ENCODE measurements around the gene INTS3. TPM values are rescaled to one million over a fixed set of nuclear protein-coding genes. Genes with fewer than 3 reads are reported as not detected.

Gene INTS3
- 100 to 1,000 TPM in 2 of 4 donors, 10 to 100 TPM in 2; 77.5 to 158 (median 113) TPM for polyA plus RNA-seq (ENCODE audit: insufficient read length in 4 of 4)

- peak; percentile 98 to 100 (median 98) for DNase-seq (ENCODE audit: low read depth in 4 of 4, low spot score in 2 of 4)
Measured at GRCh38 chr1:153727463-153728304, at the start of gene INTS3. TSS of gene INTS3 (plus strand) at chr1:153728050. CDS start at chr1:153728635, 585 bp downstream.

GRCh38 chr1:153678519-153679336 lies 49.1 kb upstream of the INTS3 start, which contains the start of gene NPR1:
TSS of gene NPR1 (plus strand) at chr1:153678688. CDS start at chr1:153679109, 421 bp downstream.
- DNase-seq (ENCODE audit: low read depth in 4 of 4, low spot score in 2 of 4), result no peak

DNA sequence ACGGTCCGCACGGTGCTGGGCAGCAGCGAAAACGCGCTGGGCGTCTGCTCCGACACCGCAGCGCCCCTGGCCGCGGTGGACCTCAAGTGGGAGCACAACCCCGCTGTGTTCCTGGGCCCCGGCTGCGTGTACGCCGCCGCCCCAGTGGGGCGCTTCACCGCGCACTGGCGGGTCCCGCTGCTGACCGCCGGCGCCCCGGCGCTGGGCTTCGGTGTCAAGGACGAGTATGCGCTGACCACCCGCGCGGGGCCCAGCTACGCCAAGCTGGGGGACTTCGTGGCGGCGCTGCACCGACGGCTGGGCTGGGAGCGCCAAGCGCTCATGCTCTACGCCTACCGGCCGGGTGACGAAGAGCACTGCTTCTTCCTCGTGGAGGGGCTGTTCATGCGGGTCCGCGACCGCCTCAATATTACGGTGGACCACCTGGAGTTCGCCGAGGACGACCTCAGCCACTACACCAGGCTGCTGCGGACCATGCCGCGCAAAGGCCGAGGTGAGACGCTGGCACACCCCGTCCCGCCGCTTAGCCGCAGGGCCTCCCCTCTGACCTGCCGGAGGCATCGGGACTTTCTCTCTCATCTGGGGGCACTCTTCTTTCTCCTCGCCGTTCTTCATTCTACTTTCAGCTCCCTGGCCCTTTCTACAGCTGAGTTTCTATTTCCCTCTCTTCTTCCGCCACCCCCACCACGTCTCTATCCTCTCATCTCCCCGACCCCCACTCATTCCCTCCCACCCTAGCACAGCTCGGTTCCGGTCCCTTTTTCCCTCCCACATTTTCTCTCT lies 48.3 kb upstream of the INTS3 start:
- DNase-seq (ENCODE audit: low read depth in 4 of 4, low spot score in 2 of 4), result no peak

DNA sequence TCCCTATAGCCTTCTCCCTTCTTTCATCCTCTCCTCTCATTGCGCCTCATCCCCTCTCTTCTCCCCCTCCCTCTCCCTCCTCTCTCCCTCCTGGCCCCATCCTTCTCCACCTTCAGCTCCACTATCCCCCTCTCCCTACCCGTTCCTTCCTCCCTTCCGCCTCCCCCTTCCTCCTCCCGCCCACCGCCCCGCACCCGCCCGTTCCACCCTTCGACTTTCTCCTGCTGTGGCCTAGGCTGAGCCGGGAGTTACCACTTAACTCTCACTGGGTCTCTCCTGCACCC lies 47.8 kb upstream of the INTS3 start:
- no peak for DNase-seq (ENCODE audit: low read depth in 4 of 4, low spot score in 2 of 4)

DNA sequence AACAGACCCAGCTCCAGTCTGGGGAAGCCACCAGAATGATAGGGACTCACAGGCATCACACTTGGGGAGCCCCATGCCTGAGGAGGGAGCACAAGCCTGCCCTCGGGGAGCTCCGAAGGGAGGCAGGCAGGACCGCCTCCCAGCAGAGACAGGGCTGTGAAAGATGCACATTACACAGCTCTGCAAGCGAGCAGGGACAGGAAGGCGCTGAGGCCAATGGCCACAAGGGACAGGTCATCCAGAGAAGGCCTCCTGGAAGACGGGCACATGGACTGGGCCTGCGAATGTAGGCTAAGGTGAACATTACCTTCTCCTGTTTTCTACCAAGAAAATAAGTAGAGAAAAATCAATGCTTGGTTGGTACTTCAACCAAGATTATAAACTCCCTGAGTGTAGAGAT lies 45.1 kb upstream of the INTS3 start:
- DNase-seq (ENCODE audit: low read depth in 4 of 4, low spot score in 2 of 4), result no peak

- no peak for DNase-seq (ENCODE audit: low read depth in 4 of 4, low spot score in 2 of 4)
Measured at GRCh38 chr1:153683854-153684253, 44.0 kb upstream of the INTS3 start.

GRCh38 chr1:153684892-153685291 lies 43.0 kb upstream of the INTS3 start:
- no peak for DNase-seq (ENCODE audit: low read depth in 4 of 4, low spot score in 2 of 4)

DNA sequence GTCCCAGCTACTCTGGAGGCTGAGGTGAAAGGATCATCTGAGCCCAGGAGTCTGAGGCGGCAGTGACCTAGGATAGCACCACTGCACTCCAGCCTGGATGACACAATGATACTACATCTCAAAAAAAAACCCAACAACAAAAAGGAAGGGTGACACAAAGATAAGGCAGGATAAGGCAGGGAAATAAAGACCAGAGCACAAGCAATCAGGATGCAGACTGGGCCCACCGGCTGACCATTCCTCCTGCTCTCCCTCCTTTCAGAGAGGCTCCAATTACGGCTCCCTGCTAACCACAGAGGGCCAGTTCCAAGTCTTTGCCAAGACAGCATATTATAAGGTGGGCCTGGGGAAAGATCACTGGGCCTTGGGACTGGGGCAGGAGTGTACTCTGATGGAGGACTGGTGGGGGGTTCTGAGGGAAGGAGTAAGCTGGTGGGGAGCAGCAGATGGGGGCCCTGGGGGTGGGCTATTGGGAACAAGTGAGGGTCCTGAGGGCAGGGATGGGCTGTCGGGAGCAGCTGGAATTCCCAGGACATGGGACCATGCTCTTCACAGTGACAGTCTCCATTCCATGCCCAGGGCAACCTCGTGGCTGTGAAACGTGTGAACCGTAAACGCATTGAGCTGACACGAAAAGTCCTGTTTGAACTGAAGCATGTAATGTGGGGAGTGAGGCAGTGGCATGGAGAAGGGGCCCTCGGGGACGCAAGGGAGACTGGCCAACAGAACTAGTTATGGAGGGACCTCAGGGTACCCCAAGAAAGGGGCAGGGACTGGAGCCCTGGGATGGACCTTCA lies 42.1 kb upstream of the INTS3 start:
- no peak for DNase-seq (ENCODE audit: low read depth in 4 of 4, low spot score in 2 of 4)

DNA sequence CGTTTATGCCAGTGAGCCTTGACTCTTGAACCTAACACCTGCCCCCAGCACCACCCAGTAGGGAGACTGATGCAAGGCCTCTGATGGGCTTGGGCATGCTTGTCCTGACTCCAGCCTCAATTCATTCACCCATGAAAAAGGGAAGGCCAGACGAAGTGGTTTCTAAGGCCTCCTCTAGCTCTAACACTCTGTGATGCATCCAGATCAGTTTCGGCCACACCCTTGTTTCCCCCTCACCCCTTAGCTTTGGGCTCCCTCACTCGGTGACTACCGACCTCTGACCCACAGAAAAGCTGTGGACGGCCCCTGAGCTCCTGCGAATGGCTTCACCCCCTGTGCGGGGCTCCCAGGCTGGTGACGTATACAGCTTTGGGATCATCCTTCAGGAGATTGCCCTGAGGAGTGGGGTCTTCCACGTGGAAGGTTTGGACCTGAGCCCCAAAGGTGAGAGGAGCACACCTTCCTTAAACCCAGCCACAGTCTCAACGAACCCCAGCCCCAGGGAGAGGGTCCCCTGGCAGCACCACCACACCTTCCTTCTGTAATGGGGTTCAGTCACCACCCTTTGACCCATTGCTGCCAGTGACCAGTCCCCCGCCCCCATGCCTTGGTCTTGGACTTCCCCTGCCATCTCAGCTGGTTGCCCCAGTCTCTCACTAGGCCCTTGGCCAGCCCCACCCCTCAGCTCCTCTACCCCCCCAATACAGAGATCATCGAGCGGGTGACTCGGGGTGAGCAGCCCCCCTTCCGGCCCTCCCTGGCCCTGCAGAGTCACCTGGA lies 40.3 kb upstream of the INTS3 start:
- no peak for DNase-seq (ENCODE audit: low read depth in 4 of 4, low spot score in 2 of 4)

DNA sequence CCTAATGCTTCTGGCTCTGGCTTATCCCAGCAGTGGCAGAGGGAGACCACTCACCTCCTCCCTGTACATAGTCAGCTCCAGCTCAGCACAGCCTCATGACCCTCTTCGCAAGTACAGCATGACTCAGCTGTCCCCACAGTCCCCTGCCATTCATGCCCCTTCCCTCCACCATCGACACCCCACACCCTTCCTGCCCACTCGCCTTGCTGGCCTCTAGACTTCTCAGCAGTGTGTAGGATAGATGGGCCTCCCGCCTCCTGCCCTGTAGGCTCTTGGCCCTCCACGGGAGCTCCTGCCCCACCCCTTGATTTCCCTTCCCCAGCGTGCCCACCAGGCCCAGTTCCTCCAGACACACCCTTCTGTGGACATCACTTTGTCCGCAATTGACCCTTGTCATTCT lies 39.6 kb upstream of the INTS3 start:
- no peak for DNase-seq (ENCODE audit: low read depth in 4 of 4, low spot score in 2 of 4)

GRCh38 chr1:153688736-153689328 lies 39.0 kb upstream of the INTS3 start:
- no peak for DNase-seq (ENCODE audit: low read depth in 4 of 4, low spot score in 2 of 4)

DNA sequence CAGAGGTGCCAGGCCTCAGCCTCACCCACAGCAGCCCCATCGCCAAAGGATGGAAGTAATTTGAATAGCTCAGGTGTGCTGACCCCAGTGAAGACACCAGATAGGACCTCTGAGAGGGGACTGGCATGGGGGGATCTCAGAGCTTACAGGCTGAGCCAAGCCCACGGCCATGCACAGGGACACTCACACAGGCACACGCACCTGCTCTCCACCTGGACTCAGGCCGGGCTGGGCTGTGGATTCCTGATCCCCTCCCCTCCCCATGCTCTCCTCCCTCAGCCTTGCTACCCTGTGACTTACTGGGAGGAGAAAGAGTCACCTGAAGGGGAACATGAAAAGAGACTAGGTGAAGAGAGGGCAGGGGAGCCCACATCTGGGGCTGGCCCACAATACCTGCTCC lies 34.4 kb upstream of the INTS3 start:
- DNase-seq (ENCODE audit: low read depth in 4 of 4, low spot score in 2 of 4), result no peak

GRCh38 chr1:153696741-153697140 lies 31.1 kb upstream of the INTS3 start:
- no peak for DNase-seq (ENCODE audit: low read depth in 4 of 4, low spot score in 2 of 4)

DNA sequence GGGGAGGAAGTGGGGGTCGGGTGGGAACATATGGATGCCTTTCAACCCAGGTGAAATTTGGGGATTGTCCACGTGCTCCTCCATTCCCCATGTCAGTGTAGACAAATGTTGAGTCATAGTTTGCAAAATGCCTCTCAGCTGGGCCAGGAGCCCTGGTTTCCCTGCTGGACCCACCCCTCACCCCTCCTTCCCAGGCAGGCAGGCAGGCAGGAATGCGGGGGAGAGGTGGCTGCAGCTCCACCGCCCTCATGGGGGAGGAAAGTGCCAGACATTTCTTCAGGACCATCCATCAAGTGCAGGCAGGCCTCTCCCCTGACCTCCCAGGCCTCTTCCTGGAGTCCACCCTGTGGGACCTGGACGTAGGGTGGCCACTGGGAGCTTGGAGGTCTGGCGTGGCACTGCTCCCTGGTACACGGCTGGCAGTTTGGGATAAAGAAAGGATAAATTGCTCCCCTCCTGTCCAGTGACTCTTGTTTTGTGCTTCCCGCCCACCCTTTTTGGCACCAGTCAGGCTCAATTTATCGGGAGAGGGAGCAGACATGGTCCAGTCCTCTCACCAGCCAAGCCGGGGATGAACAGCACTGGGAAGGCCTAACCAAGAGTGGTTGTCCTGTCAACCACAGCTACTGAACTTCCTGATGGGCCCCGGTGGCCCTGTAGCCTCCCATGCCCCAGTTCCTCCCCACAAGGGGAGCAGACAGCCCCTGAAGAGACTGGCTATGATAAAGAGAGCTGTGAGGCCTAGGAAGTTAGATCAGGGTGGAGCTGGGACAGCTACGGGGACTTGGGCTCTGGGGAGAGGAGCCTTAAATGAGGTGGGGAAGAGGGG lies 30.4 kb upstream of the INTS3 start:
- peak in 3 of 4 donors; percentile 70 to 83 (median 80) for DNase-seq (ENCODE audit: low read depth in 4 of 4, low spot score in 2 of 4)

GRCh38 chr1:153698020-153698922 lies 29.6 kb upstream of the INTS3 start:
- DNase-seq (ENCODE audit: low read depth in 4 of 4, low spot score in 2 of 4), result peak in 2 of 4 donors; percentile 34 to 41

DNA sequence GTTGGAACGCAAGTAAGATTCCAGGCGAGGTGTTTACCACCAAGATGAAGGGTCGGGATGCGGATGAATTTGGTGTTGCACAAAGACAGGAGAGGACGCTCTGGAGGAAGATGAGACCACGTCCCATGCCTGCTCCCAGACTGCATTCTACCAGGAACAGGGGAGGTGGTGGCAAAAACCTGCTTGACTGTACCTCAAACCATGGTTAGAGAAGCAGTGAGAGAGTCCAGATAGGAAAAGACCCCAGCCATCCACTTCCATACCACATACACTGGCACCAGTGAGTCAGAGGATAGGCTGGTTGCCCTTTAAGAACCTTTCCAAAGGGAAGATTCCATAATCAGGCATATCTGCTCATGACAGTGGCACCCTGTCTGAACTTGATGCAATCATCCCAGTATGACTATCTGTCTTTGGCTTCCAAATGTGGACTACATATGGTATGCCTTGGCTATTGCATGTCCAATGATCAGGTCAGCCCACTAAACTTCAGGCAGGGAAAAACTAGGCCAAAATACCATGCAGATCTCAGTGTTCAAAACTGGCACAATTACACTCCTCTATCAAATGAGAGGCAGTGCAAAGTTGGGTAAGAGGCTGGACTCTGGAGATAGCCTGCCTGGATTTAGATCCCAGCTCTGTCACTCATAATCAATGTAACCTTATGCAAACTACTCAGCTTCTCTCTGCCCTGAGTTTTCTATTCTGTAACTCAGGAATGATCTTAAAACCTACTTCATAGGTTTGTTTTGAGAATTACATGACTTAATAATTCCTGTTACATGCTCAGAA lies 28.7 kb upstream of the INTS3 start:
- no peak for DNase-seq (ENCODE audit: low read depth in 4 of 4, low spot score in 2 of 4)
